ENCODE data around the gene PIGZ. TPM values are rescaled to one million over a fixed set of nuclear protein-coding genes. Genes with fewer than 3 reads are reported as not detected.

PIGZ gene
- total and polyA plus RNA-seq, 9 of the 15 experiments (the other 6 are each of a cell fraction or from before 2014, with no cell fraction given), result 0.15 to 1.8 (median 0.76) TPM

DNA sequence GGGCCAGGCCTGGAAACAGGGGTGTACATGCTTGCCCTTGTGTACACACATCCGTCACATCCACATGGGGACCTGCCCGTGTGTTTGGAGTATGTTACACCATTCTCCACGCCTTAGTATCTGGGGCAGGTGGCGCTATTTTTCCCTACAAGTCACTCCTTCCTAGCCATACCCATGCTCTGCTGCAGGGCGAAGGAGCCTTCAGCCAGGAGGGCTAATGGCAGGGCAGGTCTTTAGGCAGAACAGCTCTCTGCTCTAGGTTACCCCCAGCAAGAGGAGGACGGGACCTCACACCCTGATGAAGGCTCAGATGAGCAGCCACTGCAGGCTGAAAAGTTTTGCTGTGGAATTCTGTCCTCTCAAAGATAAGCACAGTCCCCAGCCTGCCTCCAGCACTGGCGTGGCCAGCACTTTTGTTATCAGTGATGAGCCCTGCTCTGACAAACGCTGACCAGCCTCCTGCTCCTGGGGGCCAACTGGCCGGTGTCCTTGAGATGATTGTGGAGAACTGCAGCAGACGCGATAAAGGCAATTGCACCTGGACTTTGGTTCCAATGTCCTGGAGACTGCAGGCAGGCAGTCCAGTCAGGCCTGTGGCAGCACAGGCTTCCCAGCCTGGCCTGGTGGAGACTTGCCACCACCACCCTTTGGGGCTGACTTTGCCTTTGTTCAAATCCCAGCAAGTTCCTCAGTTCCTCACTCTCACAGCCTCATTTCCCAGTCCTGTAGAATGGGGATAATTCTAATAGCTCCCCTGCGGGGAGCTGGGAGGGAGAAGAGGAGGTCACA lies 19.8 kb upstream of the PIGZ start (continued):
- TF ChIP-seq USF1 (CRISPR knock-in tag; IDR thresholded peaks at IDR 0.05) (no peak), THRA (IDR thresholded peaks at IDR 0.05) (no peak), POLR2H (tag; IDR thresholded peaks at IDR 0.05; ENCODE audit: low read depth) (no peak), RBFOX2 (IDR thresholded peaks at IDR 0.05; ENCODE audit: low read depth, low read length) (0 out of 2 replicates have a peak, but pooled peaks have one; percentile 29), ZNF347 (CRISPR knock-in tag; IDR thresholded peaks at IDR 0.05; ENCODE audit: low read depth) (no peak)
- TF ChIP-seq, protein P1, sequence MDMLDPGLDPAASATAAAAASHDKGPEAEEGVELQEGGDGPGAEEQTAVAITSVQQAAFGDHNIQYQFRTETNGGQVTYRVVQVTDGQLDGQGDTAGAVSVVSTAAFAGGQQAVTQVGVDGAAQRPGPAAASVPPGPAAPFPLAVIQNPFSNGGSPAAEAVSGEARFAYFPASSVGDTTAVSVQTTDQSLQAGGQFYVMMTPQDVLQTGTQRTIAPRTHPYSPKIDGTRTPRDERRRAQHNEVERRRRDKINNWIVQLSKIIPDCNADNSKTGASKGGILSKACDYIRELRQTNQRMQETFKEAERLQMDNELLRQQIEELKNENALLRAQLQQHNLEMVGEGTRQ (CRISPR knock-in tag; IDR thresholded peaks at IDR 0.05), result no peak
- TF ChIP-seq, protein P2, sequence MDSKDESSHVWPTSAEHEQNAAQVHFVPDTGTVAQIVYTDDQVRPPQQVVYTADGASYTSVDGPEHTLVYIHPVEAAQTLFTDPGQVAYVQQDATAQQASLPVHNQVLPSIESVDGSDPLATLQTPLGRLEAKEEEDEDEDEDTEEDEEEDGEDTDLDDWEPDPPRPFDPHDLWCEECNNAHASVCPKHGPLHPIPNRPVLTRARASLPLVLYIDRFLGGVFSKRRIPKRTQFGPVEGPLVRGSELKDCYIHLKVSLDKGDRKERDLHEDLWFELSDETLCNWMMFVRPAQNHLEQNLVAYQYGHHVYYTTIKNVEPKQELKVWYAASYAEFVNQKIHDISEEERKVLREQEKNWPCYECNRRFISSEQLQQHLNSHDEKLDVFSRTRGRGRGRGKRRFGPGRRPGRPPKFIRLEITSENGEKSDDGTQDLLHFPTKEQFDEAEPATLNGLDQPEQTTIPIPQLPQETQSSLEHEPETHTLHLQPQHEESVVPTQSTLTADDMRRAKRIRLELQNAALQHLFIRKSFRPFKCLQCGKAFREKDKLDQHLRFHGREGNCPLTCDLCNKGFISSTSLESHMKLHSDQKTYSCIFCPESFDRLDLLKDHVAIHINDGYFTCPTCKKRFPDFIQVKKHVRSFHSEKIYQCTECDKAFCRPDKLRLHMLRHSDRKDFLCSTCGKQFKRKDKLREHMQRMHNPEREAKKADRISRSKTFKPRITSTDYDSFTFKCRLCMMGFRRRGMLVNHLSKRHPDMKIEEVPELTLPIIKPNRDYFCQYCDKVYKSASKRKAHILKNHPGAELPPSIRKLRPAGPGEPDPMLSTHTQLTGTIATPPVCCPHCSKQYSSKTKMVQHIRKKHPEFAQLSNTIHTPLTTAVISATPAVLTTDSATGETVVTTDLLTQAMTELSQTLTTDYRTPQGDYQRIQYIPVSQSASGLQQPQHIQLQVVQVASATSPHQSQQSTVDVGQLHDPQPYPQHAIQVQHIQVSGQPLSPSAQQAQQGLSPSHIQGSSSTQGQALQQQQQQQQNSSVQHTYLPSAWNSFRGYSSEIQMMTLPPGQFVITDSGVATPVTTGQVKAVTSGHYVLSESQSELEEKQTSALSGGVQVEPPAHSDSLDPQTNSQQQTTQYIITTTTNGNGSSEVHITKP (IDR thresholded peaks at IDR 0.05; ENCODE audit: partially characterized antibody), result no peak
- TF ChIP-seq, protein P3, sequence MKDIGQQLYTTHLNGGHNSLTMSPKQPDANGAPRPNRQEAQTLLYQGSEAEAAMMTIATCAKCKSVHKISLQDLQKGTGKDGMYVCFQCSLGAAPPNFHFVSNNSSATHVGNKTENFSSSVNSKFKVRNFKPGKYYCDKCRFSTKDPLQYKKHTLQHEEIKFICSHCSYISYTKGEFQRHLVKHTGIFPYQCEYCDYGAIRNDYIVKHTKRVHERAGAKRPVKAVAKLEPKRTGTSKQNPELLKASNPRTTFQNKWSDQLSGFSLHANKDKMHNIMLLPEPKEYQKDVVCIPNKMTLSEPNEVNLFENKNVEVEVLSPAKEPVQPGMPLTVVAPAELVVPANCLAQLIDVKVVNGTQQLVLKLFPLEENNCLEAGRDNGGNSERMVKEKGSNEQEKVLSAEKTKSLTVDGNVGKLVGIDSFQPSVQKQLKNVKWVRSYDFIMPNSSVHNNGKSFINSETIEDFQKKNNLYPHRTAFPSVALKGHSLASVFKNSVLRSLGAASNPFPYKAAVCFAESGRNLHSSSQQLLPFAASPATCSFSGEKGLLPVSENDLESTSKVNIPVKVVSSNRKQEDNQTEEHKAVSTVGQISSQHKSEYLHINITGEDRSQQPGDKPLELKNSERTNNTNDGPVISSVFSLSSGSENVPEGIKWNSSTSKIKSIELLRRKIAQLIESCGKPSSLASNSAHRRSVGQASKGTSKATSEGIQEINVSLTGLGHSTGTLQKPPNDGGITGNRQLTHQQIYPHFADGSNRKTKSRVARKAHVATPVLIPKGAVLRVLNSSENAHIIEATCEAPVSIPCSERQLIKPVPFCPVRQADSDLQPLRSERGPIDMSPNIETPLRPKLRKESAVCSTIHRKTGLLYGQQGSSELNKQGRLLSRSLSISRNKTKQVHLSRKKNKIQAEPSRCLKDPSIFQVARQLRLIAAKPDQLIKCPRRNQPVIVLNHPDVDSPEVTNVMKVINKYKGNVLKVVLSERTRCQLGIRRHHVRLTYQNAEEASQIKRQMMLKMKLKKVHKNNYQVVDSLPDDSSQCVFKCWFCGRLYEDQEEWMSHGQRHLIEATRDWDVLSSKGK (CRISPR knock-in tag; IDR thresholded peaks at IDR 0.05), result no peak
